Activated naive CD4-positive, alpha-beta T cell treated with anti-CD3 and anti-CD28 coated beads, Interleukin-2, amount 50 U/mL, for 24 hours (primary cell): ENCODE measurements around the gene CDK6.
A peak's percentile ranks its signal among the peaks of the same experiment; 100 is the strongest.
"Not testable (repeated sequence)": the region's sequence is repeated elsewhere in the genome, so short reads cannot be mapped to it uniquely, and the experiment has no call there.

ENCODE experiments used
- H3K27ac Mint-ChIP-seq: one replicate; pipeline ENCODE4 v1.8.0; 2021; ENCODE audit warnings: mild to moderate bottlenecking, mixed read lengths
- H3K27me3 Mint-ChIP-seq: one replicate; pipeline ENCODE4 v1.8.0; 2021; ENCODE audit warnings: mixed read lengths
- H3K36me3 Mint-ChIP-seq: one replicate; pipeline ENCODE4 v1.8.0; 2021; ENCODE audit warnings: mixed read lengths
- H3K4me1 Mint-ChIP-seq: one replicate; pipeline ENCODE4 v1.8.0; 2021; ENCODE audit warnings: mixed read lengths
- H3K4me3 Mint-ChIP-seq: one replicate; pipeline ENCODE4 v1.8.0; 2021; ENCODE audit warnings: mild to moderate bottlenecking, mixed read lengths
- H3K9me3 Mint-ChIP-seq: one replicate; pipeline ENCODE4 v1.8.0; 2021; ENCODE audit warnings: mixed read lengths

CDK6 gene

DNA sequence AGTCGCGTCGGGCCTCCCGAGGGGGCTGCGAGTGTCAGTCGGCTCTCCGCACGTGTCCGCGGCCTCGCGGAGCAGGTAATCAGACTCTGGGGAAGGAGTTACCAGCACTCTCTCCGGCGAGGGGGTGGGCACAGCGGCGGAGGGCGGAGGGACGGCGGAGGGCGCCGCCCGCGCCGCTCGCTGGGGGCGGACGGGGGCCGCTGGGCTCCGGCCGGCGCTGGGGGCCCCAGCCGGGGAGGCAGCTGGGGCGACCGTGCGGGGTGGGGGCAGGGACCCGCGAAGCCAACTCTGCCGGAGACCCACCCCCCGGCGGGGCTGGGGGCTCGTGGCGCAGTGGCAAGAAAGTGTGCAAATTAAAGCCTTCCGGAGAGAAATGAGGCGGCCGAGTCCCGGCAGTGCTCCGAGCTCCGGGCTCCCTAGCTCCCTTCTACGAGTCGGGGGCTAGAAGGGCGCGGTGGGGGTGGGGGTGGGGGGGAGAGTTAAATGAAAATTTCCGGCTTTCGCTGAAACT, at the start of gene CDK6:
TSS of gene CDK6 (minus strand) at position 85 of the 511 bp plus-strand sequence. CDS start 3,250 bp downstream, outside the sequence.
- Mint-ChIP-seq H3K36me3 (peaks cover 23% of the 10 kb centered on the region), H3K27me3 (no peaks in the 10 kb centered on the region), H3K4me1 (peaks cover 29% of the 10 kb centered on the region), H3K27ac (peak within 1 kb of the TSS; percentile 98), H3K9me3 (no peaks in the 10 kb centered on the region), H3K4me3 (peak within 1 kb of the TSS; percentile 98)

DNA sequence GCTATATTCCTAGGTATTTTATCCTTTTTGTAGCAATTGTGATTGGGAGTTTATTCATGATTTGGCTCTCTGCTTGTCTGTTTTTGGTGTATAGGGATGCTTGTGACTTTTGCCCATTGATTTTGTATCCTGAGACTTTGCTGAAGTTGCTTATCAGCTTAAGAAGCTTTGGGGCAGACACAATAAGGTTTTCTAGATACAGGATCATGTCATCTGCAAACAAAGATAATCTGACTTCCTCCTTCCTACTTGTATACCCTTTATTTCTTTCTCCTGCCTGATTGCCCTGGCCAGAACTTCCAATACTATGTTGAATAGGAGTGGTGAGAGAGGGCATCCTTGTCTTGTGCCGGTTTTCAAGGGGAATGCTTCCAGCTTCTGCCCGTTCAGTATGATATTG, 49.7 kb upstream of the CDK6 start:
- not testable (repeated sequence) for H3K27ac Mint-ChIP-seq, H3K36me3 Mint-ChIP-seq, H3K4me3 Mint-ChIP-seq, H3K27me3 Mint-ChIP-seq, H3K4me1 Mint-ChIP-seq
- H3K9me3 Mint-ChIP-seq, result peaks cover 25% of the 10 kb centered on the region

DNA sequence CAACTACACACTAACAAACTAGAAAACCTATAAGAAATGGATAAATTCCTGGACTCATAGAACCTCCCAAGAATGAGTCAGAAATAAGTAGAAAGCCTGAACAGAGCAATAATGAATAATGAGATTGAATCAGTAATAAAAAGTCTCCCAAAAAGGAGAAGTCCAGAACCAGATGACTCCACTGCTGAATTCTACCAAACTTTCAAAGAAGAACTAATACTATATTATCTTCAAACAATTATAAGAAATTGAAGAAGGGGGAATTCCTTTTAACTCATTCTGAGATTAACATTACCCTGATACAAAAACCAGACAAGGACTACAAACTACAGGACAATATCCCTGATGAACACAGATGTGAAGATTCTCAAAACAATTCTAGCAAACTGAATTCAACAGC, 47.8 kb upstream of the CDK6 start:
- H3K4me1 Mint-ChIP-seq, result peaks cover 12% of the 10 kb centered on the region
- H3K36me3 Mint-ChIP-seq, result peaks cover 8% of the 10 kb centered on the region
- peaks cover 25% of the 10 kb centered on the region for H3K9me3 Mint-ChIP-seq

DNA sequence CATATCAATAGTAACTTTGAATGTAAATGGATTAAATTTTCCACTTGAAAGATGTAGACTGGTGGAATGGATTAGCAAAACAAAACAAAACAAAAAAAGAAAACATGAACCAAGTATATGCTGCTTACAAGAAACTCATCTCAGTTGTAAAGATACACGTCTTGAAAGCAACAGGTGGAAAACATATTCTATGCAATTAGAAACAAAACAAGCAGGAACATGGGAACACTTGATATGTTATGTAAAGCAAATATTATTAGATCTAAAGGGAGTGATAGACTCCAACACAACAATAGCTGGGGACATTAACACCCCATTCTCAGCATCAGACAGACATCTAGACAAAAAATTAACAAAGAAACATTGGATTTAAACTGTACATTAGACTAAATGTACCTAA, 46.4 kb upstream of the CDK6 start:
- H3K36me3 Mint-ChIP-seq, result peaks cover 6% of the 10 kb centered on the region
- H3K4me1 Mint-ChIP-seq, result peaks cover 12% of the 10 kb centered on the region
- H3K9me3 Mint-ChIP-seq, result peaks cover 21% of the 10 kb centered on the region
- no peak overlapping the region for H3K27ac Mint-ChIP-seq
- H3K27me3 Mint-ChIP-seq, result peaks cover 2% of the 10 kb centered on the region
- no peak overlapping the region for H3K4me3 Mint-ChIP-seq

More for the DNA sequence above, 47.8 kb upstream of the CDK6 start:
- H3K4me3 Mint-ChIP-seq, result no peak overlapping the region
- peaks cover 4% of the 10 kb centered on the region for H3K27me3 Mint-ChIP-seq
- no peak overlapping the region for H3K27ac Mint-ChIP-seq

DNA sequence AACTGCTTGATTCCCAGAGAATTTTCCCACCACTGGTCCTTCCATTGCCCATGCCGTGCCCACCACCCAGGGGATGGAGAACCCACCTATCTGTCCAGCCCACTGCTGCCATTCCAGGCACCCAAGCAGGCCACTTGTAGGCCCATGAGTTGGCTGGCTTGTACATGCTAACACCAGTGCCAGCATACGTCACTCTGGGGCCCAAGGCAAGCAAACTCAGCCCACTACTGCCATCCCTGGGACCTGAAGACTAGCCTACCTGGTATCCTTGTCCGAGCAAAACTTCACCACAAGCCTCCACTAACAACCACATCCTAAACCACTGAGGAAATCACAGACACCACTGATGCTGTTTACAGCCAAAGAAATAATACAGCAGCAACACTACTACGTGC, 44.7 kb upstream of the CDK6 start:
- H3K4me3 Mint-ChIP-seq, result no peak overlapping the region
- H3K36me3 Mint-ChIP-seq, result peaks cover 1% of the 10 kb centered on the region
- H3K4me1 Mint-ChIP-seq, result peaks cover 29% of the 10 kb centered on the region
- H3K27ac Mint-ChIP-seq, result no peak overlapping the region
- H3K27me3 Mint-ChIP-seq, result no peaks in the 10 kb centered on the region
- peaks cover 14% of the 10 kb centered on the region for H3K9me3 Mint-ChIP-seq

DNA sequence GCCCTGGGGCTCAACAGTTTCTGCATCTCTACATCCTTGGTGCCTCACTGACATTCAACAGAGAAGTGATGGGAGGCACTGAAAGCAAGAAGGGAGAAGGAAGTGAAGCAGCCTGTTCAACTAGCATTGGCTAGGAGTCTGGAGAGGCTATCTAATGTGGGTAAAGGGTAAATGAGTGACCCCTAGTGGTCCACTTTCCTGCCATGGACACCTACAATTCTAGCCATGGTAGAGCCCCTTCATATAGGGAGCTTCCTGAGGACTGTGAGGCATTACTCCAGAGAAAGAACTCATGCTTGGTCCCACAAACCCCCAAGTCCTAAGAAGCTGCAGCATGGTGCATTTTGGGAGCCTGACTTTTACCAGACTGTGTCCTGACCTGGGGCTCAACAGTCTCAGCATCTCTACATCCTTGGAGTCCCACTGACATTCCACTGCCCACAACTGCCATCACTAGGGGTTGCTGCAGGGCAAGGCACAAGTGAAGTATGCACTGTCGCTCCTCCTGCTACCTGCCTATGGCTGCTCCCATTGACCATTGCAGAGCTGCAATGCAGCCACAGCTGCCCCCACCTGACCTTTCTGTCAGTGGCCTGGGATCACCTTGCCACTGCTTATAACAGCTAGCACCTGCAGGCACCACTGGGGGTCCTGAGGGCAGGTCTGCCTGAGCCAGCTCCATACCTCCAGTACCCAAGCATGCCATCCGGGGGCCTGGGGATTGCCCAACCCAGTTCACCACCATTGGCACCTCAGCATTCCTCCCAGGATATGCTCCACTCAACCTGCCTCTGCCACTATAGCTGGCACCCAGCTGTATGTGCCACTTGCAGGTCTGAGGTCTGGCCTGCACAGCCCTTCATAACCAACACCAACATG, 44.1 kb upstream of the CDK6 start:
- H3K27ac Mint-ChIP-seq, result no peak overlapping the region
- peaks cover 1% of the 10 kb centered on the region for H3K36me3 Mint-ChIP-seq
- no peaks in the 10 kb centered on the region for H3K27me3 Mint-ChIP-seq
- H3K4me1 Mint-ChIP-seq, result peaks cover 31% of the 10 kb centered on the region
- no peak overlapping the region for H3K4me3 Mint-ChIP-seq
- H3K9me3 Mint-ChIP-seq, result peaks cover 14% of the 10 kb centered on the region

DNA sequence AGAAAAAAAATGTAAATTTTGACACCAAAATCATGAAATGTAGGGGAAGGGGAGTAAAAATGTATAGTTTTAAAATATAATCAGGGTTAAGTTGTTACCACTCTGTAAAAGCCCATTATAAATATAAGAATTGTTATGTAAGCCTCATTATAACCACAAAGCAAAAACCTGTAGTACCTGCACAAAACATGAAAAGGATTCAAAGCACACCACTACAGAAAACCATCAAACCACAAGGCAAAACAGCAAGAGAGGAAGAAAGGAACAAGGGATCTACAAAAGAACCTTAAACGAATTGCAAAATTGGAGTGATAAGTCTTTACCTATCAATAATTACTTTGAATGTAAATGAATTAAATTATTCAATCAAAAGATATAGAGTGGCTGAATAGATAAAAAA, 41.0 kb upstream of the CDK6 start:
- H3K36me3 Mint-ChIP-seq, result no peaks in the 10 kb centered on the region
- peaks cover 2% of the 10 kb centered on the region for H3K27me3 Mint-ChIP-seq
- no peak overlapping the region for H3K27ac Mint-ChIP-seq
- no peak overlapping the region for H3K4me3 Mint-ChIP-seq
- peaks cover 10% of the 10 kb centered on the region for H3K9me3 Mint-ChIP-seq
- peaks cover 38% of the 10 kb centered on the region for H3K4me1 Mint-ChIP-seq

DNA sequence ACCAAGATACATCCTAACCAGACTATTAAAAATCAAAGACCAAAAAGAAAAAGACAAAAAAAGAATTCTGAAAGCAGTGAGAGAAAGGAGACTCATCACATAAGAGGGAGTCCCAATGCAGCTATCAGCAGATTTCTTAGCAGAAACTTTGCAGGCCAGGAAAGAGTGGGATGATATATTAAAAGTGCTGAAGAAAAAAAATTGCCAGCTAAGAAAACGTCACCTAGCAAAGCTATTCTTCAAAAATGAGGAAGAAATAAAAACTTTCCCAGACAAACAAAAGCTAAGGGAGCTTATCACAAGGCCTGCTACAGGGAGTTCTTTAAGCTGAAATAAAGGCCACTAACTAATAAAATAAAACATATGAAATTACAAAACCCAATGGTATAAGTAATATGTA, 40.5 kb upstream of the CDK6 start:
- Mint-ChIP-seq H3K4me3 (no peak overlapping the region), H3K36me3 (no peaks in the 10 kb centered on the region), H3K9me3 (peaks cover 6% of the 10 kb centered on the region), H3K27me3 (peaks cover 2% of the 10 kb centered on the region), H3K27ac (no peak overlapping the region), H3K4me1 (peaks cover 38% of the 10 kb centered on the region)

DNA sequence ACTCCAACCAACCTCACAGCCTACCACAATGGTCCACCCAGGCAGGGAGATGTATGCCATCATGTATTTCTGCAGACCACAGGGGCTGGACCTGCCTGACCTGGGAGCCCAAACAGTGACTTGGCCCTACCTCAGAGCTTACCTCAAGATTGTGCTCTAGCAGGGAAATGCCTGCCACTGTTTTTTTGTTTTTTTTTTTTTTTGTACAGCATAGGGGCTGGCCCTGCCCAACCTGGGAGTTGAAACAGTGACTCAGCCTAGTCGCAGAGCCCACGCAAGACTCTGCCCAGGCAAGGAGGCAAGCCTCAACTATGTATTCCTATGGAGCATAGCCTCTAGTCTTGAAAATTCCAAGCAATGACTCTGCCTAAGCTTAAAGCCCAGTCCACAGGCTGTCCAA, 39.3 kb upstream of the CDK6 start:
- Mint-ChIP-seq H3K27ac (no peak overlapping the region), H3K27me3 (peaks cover 2% of the 10 kb centered on the region), H3K4me1 (peaks cover 31% of the 10 kb centered on the region)

DNA sequence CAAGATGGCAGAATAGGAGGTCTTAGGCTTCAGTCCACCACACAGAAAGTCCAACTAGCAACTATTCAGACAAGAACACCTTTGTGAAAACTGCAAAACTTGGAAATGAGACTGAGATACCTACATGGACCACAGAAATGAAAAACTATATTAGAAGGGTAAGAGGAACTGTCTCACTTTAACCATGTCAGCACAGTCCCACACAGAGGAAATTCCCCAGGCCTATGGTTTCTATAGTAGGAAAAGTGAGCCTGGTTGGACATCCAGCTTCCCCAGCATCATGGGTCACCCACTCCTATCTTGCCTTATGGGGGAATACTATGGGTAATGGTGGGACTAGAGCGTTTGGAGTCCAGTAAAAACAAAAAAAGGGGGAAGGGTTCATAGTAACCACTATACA, 38.8 kb upstream of the CDK6 start:
- H3K9me3 Mint-ChIP-seq, result no peaks in the 10 kb centered on the region
- no peak overlapping the region for H3K4me3 Mint-ChIP-seq
- H3K4me1 Mint-ChIP-seq, result peaks cover 31% of the 10 kb centered on the region
- H3K36me3 Mint-ChIP-seq, result no peaks in the 10 kb centered on the region
- H3K27me3 Mint-ChIP-seq, result peaks cover 2% of the 10 kb centered on the region
- peak overlapping the region; percentile 37 for H3K27ac Mint-ChIP-seq

More for the DNA sequence above, 39.3 kb upstream of the CDK6 start:
- no peaks in the 10 kb centered on the region for H3K36me3 Mint-ChIP-seq
- no peaks in the 10 kb centered on the region for H3K9me3 Mint-ChIP-seq
- no peak overlapping the region for H3K4me3 Mint-ChIP-seq

DNA sequence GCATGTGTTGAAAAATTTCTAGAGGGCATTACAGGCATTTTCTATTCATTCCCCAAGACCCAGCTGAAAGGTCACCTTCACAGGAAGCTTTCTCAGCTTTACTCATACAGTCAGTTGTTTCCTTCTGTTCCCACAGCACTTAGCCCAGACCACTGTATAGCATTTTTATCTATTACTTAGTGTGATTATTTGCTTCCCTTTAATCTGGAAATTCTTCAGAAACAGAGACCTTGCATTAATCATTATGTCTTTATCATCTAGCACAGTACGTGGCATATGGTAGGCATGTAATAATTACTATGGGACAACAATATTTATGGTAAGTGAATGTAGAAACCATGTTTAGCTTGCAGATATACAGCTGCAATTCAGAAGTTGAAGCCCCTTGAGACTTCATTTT, 38.2 kb upstream of the CDK6 start:
- Mint-ChIP-seq H3K27me3 (peaks cover 2% of the 10 kb centered on the region), H3K36me3 (peaks cover under 1% of the 10 kb centered on the region), H3K4me1 (peaks cover 27% of the 10 kb centered on the region), H3K4me3 (no peak overlapping the region), H3K9me3 (no peaks in the 10 kb centered on the region), H3K27ac (no peak overlapping the region)

DNA sequence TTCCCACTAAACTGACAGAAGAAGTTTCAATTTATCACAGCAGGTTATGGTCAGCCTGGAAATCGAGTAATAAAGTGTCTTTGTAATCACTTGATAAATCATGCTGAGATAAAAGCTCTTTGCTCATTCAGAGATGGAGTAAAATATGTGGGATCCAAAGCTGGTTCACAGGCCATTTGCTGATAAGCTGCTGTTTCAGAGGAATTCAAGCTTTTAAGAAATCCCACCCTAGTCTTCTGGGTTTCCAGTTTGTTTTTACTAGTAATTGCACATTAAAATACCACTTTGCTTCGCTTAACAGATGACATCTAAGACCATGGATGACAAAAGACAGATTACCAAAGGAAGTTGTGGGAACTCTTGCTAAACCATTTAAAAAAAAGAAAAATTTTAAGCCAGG, 37.4 kb upstream of the CDK6 start:
- no peak overlapping the region for H3K4me3 Mint-ChIP-seq
- peaks cover 3% of the 10 kb centered on the region for H3K36me3 Mint-ChIP-seq
- peaks cover 2% of the 10 kb centered on the region for H3K27me3 Mint-ChIP-seq
- peaks cover 26% of the 10 kb centered on the region for H3K4me1 Mint-ChIP-seq
- H3K27ac Mint-ChIP-seq, result no peak overlapping the region
- no peaks in the 10 kb centered on the region for H3K9me3 Mint-ChIP-seq

DNA sequence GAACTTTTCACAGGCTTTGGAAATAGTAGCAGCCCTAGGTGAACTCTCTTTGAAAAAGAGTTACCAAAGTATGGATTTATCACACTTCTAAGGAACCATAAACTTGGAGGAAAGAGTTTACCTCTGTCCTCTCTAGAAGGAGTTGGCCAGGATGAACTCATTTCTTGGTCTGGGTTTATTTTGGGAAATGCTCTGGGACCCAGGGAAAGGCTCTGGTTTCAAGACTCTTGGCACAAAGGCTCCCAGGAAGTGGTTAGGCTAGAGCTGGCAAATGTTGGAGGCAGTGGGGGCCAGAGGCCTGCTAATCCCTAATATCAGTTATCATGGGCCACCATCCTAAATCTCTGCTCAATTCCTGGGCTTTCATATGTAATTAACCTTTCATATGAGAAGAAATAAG, 36.3 kb upstream of the CDK6 start:
- no peaks in the 10 kb centered on the region for H3K9me3 Mint-ChIP-seq
- H3K36me3 Mint-ChIP-seq, result peaks cover 7% of the 10 kb centered on the region
- H3K27ac Mint-ChIP-seq, result no peak overlapping the region
- H3K27me3 Mint-ChIP-seq, result peaks cover 2% of the 10 kb centered on the region
- H3K4me3 Mint-ChIP-seq, result no peak overlapping the region
- peaks cover 25% of the 10 kb centered on the region for H3K4me1 Mint-ChIP-seq

DNA sequence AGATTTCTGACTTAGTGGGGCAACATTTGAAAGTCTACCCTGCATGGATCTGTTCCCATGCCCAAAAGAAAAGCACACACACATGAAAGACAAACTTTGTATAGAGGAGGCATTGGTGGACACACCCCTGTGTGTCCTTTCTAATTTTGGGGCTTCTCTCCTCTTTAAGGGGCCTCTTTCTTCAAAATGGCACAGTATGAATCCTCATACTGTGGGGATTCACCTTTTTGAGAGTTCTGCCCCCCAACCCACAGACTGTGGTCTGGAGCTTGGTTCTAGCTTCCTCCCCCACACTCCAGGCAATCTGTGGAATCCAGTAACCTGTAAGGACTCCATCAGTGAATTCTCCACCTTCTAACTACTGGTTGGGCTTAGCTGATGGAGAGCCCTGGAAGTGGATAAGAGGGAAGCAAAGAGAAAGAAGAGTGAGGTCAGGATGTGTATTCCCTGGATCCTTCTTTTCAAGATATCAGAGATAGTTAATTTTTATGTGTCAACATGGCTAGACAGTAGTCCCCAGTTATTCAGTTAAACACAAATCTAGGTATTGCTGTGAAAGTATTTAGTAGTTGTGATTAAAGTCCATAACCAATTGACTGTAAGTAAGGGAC, 32.4 kb upstream of the CDK6 start:
- no peaks in the 10 kb centered on the region for H3K9me3 Mint-ChIP-seq
- peaks cover 2% of the 10 kb centered on the region for H3K27me3 Mint-ChIP-seq
- H3K4me3 Mint-ChIP-seq, result no peak overlapping the region
- peaks cover 6% of the 10 kb centered on the region for H3K4me1 Mint-ChIP-seq
- no peak overlapping the region for H3K27ac Mint-ChIP-seq
- peaks cover 9% of the 10 kb centered on the region for H3K36me3 Mint-ChIP-seq

DNA sequence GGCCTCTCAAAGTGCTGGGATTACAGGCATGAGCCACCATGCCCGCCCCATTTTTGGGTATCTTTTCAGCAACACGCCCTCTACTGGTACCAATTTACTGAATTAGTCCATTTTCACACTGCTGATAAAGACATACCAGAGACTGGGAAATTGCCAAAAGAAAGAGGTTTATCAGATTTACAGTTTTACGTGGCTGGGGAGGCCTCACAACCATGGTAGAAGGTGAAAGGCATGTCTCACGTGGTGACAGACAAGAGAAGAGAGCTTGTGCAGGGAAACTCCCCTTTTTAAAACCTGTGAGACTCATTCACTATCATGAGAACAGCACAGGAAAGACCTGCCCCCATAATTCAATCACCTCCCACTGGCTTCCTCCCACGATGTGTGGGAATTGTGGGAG, 27.8 kb upstream of the CDK6 start:
- not testable (repeated sequence) for H3K4me3 Mint-ChIP-seq, H3K27me3 Mint-ChIP-seq, H3K36me3 Mint-ChIP-seq, H3K9me3 Mint-ChIP-seq, H3K4me1 Mint-ChIP-seq
- H3K27ac Mint-ChIP-seq, result peak overlapping the region; percentile 25

DNA sequence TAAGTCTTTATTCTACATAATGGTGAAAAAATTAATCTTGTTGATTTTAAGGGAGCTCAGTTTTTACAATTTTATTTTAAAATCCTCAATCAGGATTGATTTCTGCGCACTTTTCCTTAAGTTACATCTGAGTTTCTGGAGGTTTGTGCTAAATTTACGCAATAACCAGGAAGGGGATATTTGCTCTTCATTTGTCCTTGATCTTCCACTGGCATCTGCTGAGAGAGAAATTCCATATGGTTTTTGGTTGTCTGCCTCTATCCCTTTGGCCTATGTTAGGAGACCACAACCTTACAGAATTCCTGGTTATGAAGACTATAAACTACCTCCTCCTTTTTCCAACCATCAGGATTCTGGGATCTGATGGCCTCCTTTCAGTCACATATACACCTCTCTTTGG, 20.1 kb upstream of the CDK6 start:
- no peaks in the 10 kb centered on the region for H3K9me3 Mint-ChIP-seq
- no peak overlapping the region for H3K4me3 Mint-ChIP-seq
- H3K27ac Mint-ChIP-seq, result peak overlapping the region; percentile 31
- peaks cover 4% of the 10 kb centered on the region for H3K27me3 Mint-ChIP-seq
- H3K4me1 Mint-ChIP-seq, result peaks cover 15% of the 10 kb centered on the region
- H3K36me3 Mint-ChIP-seq, result no peaks in the 10 kb centered on the region
